K562 (cell line): ENCODE data around the gene HSF5. TPM values are rescaled to one million over a fixed set of nuclear protein-coding genes. Genes with fewer than 3 reads are reported as not detected.
A peak's percentile ranks its signal among the peaks of the same experiment; 100 is the strongest.

ENCODE experiments used
- ARID2 ChIP-seq: fragments of 450-650 bp; IDR thresholded peaks from 2 replicates; pipeline ENCODE4 v1.6.1; 2017; ENCODE audit warnings: antibody characterized with exemption, mild to moderate bottlenecking
- ELF2 ChIP-seq: fragments of 250-450 bp; sonication (Bioruptor Pico); IDR thresholded peaks from 2 replicates; pipeline ENCODE4 v1.5.0; 2021; ENCODE audit warnings: mild to moderate bottlenecking
- FOXP1 ChIP-seq: sonication (generic); formaldehyde crosslinking; IDR thresholded peaks from 2 replicates; pipeline ENCODE4 v1.8.0; 2022; ENCODE audit warnings: mild to moderate bottlenecking, missing genetic modification reagents
- NONO ChIP-seq, 2 experiments: fragments of 200-400 bp in 1 of 2; fragments of 450-650 bp in 1 of 2; formaldehyde crosslinking in 1 of 2; IDR thresholded peaks; 2 replicates each; pipeline ENCODE4 v1.6.1; 2017; ENCODE audit warnings: low read depth in 2 of 2, mild to moderate bottlenecking in 2 of 2, moderate library complexity in 2 of 2, low read length in 1 of 2
- NRF1 ChIP-seq, 2 experiments: fragments of 450-650 bp; IDR thresholded peaks in 1 of 2; conservative IDR thresholded peaks in 1 of 2; 2 replicates each; pipeline ENCODE4 v1.6.1; 2014; ENCODE audit warnings: mild to moderate bottlenecking in 2 of 2
- RNF2 ChIP-seq: sonication (generic); IDR thresholded peaks from 2 replicates; pipeline ENCODE4 v1.6.1; 2016
- SMARCC2 ChIP-seq: fragments of 450-650 bp; IDR thresholded peaks from 2 replicates; pipeline ENCODE4 v1.6.1; 2017; ENCODE audit warnings: antibody characterized with exemption, moderate library complexity, mild to moderate bottlenecking, low read depth
- SRF ChIP-seq, 2 experiments: fragments of 250-450, 450-650 bp in 1 of 2; sonication (Bioruptor Pico) in 1 of 2; sonication (generic) in 1 of 2; formaldehyde crosslinking; IDR thresholded peaks; 2 replicates each; pipeline versions ENCODE4 v1.5.0 to v1.5.1; 2020 to 2022; ENCODE audit warnings: mild to moderate bottlenecking in 1 of 2, missing genetic modification reagents in 1 of 2
- TAL1 ChIP-seq: fragments of 450-650 bp; IDR thresholded peaks from 2 replicates; pipeline ENCODE4 v1.6.1; 2016; ENCODE audit warnings: mild to moderate bottlenecking
- ZBTB17 ChIP-seq: fragments of 450-650 bp; formaldehyde crosslinking; IDR thresholded peaks from 2 replicates; pipeline ENCODE4 v1.4.0; 2020; ENCODE audit warnings: mild to moderate bottlenecking
- ZBTB8A ChIP-seq: fragments of 450-650 bp; IDR thresholded peaks from 2 replicates; pipeline ENCODE4 v1.6.1; 2018; ENCODE audit warnings: mild to moderate bottlenecking, moderate library complexity; ENCODE audit not compliant: partially characterized antibody
- ZNF436 ChIP-seq: fragments of 250-450, 450-650 bp; sonication (Bioruptor Pico); formaldehyde crosslinking; IDR thresholded peaks from 2 replicates; pipeline ENCODE4 v1.7.0; 2020; ENCODE audit warnings: mild to moderate bottlenecking
- ZNF512 ChIP-seq: IDR thresholded peaks from 2 replicates; pipeline ENCODE4 v1.6.1; 2016; ENCODE audit warnings: missing genetic modification characterization, missing compliant biosample characterization
- ZNF561 ChIP-seq: fragments of 450-650 bp; formaldehyde crosslinking; conservative IDR thresholded peaks from 2 replicates; pipeline ENCODE4 v1.4.0; 2020; ENCODE audit warnings: mild to moderate bottlenecking, moderate library complexity
- ZNF644 ChIP-seq: fragments of 200-800 bp; sonication (Bioruptor generic); IDR thresholded peaks from 2 replicates; pipeline ENCODE4 v1.6.1; 2016; ENCODE audit warnings: low read depth, missing genetic modification characterization, missing compliant biosample characterization
- ZNF77 ChIP-seq: fragments of 250-450 bp; sonication (Bioruptor Pico); IDR thresholded peaks from 2 replicates; pipeline ENCODE4 v1.5.0; 2020
- polyA plus RNA-seq, 8 experiments: library from polyadenylated mRNA; depleted of rRNA in 4 of 8; stranded (reverse) in 5 of 8; unstranded in 3 of 8; fragments of >200 nt; fragmentation: Nextera tagmentation in 2 of 8; fragmentation: Illumina TruSeq in 1 of 8; extraction: Ambion mirVana in 2 of 8; extraction: Trizol in 1 of 8; gene quantifications; 2 replicates each; pipeline versions ENCODE4 v1.2.1 to v1.2.3, GENCODE V29; 2011 to 2014; ENCODE audit warnings: inconsistent platforms in 1 of 8, missing spikeins in 1 of 8
- total RNA-seq, 7 experiments: library from RNA; depleted of rRNA in 6 of 7; stranded (reverse); fragments of >200 nt in 6 of 7; fragmentation: Illumina TruSeq in 2 of 7; extraction: Trizol in 2 of 7; gene quantifications; 2 replicates each; pipeline versions ENCODE4 v1.2.1 to v1.2.3, GENCODE V29; 2011 to 2021; ENCODE audit warnings: low replicate concordance in 1 of 7
- TF ChIP-seq, protein P1 (sequence below): fragments of 200-800 bp; sonication (Bioruptor generic); IDR thresholded peaks from 2 replicates; pipeline ENCODE4 v1.6.1; 2016; ENCODE audit warnings: missing genetic modification characterization, missing compliant biosample characterization
- TF ChIP-seq, protein P2 (sequence below), 2 experiments: fragments of 450-650 bp; conservative IDR thresholded peaks; 2 replicates each; pipeline ENCODE4 v1.6.1; 2017; ENCODE audit warnings: mild to moderate bottlenecking in 2 of 2, moderate library complexity in 2 of 2

Gene HSF5
- total and polyA plus RNA-seq, 9 of the 15 experiments (the other 6 are each of a cell fraction or from before 2014, with no cell fraction given), result 0.04 TPM; not detected in 8

DNA sequence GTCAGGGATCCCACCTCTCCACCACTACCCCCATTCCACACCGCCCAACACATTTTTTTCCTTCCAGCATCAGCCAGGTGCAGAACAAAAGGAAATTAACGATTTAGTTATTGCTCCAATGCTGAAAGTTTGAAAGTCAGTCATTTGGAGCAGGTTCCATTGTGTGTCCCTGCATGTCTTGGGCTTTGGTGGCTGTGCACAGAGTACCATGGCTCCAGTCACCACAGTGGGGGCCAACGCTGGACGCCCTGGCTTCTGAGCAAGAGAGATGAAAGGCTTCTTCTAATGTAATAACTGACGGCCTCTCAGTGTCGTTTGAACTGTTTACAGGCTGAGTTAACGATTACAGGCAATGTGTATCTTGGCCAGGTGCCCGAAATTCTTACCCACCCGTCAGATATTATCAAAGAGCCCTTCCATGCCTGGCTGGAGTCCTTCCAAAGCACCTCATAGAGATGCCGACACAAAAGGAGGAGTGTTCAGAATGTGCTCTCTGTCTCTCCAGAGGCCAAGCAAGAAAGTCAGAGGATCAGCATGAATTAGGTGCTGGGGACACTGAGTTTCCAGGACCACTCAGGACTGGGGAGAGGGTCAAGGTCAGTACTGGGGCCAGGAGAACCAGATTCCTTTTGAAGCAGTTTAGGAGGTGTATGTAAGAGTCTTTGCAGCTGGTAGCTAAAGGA is 96.8 kb downstream of the HSF5 start (continued):
- TF ChIP-seq, protein P1, sequence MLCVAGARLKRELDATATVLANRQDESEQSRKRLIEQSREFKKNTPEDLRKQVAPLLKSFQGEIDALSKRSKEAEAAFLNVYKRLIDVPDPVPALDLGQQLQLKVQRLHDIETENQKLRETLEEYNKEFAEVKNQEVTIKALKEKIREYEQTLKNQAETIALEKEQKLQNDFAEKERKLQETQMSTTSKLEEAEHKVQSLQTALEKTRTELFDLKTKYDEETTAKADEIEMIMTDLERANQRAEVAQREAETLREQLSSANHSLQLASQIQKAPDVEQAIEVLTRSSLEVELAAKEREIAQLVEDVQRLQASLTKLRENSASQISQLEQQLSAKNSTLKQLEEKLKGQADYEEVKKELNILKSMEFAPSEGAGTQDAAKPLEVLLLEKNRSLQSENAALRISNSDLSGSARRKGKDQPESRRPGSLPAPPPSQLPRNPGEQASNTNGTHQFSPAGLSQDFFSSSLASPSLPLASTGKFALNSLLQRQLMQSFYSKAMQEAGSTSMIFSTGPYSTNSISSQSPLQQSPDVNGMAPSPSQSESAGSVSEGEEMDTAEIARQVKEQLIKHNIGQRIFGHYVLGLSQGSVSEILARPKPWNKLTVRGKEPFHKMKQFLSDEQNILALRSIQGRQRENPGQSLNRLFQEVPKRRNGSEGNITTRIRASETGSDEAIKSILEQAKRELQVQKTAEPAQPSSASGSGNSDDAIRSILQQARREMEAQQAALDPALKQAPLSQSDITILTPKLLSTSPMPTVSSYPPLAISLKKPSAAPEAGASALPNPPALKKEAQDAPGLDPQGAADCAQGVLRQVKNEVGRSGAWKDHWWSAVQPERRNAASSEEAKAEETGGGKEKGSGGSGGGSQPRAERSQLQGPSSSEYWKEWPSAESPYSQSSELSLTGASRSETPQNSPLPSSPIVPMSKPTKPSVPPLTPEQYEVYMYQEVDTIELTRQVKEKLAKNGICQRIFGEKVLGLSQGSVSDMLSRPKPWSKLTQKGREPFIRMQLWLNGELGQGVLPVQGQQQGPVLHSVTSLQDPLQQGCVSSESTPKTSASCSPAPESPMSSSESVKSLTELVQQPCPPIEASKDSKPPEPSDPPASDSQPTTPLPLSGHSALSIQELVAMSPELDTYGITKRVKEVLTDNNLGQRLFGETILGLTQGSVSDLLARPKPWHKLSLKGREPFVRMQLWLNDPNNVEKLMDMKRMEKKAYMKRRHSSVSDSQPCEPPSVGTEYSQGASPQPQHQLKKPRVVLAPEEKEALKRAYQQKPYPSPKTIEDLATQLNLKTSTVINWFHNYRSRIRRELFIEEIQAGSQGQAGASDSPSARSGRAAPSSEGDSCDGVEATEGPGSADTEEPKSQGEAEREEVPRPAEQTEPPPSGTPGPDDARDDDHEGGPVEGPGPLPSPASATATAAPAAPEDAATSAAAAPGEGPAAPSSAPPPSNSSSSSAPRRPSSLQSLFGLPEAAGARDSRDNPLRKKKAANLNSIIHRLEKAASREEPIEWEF, result no peak
- TF ChIP-seq FOXP1 (CRISPR knock-in tag), result 0 out of 2 replicates have a peak, but pooled peaks have one; percentile 26
- TF ChIP-seq ZNF561 (CRISPR knock-in tag), result no peak
- no peak for TF ChIP-seq ZNF436 (CRISPR knock-in tag)
- no peak for TF ChIP-seq ZBTB8A
- no peak for TF ChIP-seq ZNF512
- TF ChIP-seq ELF2 (CRISPR knock-in tag), result no peak
- TF ChIP-seq SRF (CRISPR knock-in tag; IDR thresholded peaks at IDR 0.05), result 0 out of 4 replicates have a peak, but pooled peaks of 1 of the 2 experiments have one; percentile 39
- TF ChIP-seq RNF2, result peak; percentile 31; the same call in 1 of the 2 replicates
- no peak for TF ChIP-seq NONO (IDR thresholded peaks at IDR 0.05; ENCODE audit: low read depth in 2 of 2, low read length in 1 of 2)
- TF ChIP-seq, protein P2, sequence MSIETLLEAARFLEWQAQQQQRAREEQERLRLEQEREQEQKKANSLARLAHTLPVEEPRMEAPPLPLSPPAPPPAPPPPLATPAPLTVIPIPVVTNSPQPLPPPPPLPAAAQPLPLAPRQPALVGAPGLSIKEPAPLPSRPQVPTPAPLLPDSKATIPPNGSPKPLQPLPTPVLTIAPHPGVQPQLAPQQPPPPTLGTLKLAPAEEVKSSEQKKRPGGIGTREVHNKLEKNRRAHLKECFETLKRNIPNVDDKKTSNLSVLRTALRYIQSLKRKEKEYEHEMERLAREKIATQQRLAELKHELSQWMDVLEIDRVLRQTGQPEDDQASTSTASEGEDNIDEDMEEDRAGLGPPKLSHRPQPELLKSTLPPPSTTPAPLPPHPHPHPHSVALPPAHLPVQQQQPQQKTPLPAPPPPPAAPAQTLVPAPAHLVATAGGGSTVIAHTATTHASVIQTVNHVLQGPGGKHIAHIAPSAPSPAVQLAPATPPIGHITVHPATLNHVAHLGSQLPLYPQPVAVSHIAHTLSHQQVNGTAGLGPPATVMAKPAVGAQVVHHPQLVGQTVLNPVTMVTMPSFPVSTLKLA (conservative IDR thresholded peaks at IDR 0.05), result peak in 1 of 2 experiments; percentile 30; a peak in 2 of 4 replicates
- TF ChIP-seq ZNF644 (tag), result no peak
- no peak for TF ChIP-seq ZBTB17 (CRISPR knock-in tag)
- TF ChIP-seq TAL1, result peak; percentile 31; the same call in 1 of the 2 replicates
- 0 out of 2 replicates have a peak, but pooled peaks have one; percentile 56 for TF ChIP-seq SMARCC2
- TF ChIP-seq NRF1 (conservative IDR thresholded peaks at IDR 0.05 in 1 of 2, IDR thresholded peaks at IDR 0.05 in 1 of 2), result peak in 1 of 2 experiments; percentile 32; a peak in 1 of 4 replicates
- no peak for TF ChIP-seq ZNF77 (CRISPR knock-in tag)
- no peak for TF ChIP-seq ARID2
